ENCODE results near the gene TTLL4.

DNA sequence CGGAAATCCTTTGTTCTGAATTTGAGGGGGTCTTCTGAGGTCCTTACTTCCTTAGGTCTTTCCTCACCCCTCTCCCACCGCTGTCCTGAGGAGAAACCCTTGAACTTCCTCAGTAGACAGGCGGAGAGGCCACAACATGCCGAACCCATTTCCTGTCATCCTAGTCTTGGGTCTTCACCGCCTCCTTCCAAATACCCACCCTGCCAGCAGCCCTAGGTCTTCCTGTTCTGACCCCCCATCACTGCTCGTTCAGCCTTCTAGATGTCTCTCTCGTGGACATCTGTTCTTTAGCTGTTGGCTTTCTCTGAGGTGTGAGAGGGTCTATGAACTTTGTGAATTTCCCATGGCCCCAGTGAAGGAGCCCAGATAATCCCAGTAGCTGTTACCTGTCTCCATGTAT is 44.1 kb downstream of the TTLL4 start:
- TF ChIP-seq POLR2A (IDR thresholded peaks at IDR 0.05; ENCODE audit: low read depth, low read length) (no peak), POLR2AphosphoS5 (IDR thresholded peaks at IDR 0.05; ENCODE audit: low read depth, low read length) (no peak), SPI1 (IDR thresholded peaks at IDR 0.05; ENCODE audit: low read depth, low read length) (no peak), PAX5 (IDR thresholded peaks at IDR 0.05; ENCODE audit: insufficient read depth, low read length, severe bottlenecking) (no peak)

Data from GM12891 (cell line).